Measurements from ENCODE around the gene EFCAB13. TPM values are rescaled to one million over a fixed set of nuclear protein-coding genes. Genes with fewer than 3 reads are reported as not detected.

Gene EFCAB13
- total RNA-seq, 6 experiments from 2014 or later: 0.68 to 7.2 (median 3.2) TPM

DNA sequence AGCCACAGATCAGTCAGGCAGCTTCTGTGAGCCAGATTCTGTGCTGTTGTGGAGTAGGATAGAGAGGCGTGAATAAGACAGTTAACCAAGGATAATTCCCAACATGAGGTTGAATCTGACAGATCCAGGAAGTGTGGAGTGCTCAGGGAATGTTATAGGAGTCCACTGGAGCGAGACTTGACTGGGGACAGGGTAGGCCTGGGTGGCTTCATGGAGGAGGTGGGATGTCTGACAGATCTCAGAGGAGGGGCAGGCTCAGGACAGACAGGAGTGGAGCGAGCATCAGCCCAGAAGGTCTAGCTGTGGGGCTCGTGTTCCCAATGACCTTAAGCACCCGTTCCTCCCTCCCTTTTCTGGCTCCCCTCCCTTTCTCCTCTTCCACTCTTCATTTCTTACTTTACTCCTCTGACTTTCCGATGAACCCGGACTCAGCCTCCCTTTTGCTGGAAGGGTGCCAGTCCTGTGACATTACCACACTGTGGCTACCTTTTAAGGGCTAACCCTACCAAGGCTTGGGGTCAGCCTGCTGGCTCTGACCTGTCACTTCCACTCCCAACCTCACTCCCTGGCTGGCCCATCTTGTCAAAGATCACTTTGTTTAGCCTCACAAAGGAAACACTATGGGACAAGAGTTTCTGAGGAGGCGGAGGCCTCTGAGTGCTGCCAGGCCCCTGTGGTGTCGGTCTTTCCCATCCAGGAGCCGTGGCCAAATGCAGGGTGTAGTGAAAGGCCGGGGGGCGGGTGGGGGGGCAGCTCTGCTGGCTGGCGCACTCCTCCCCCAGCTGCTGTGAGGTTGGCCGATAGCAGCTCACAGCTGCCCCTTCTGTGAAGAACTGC lies 28.5 kb upstream of the EFCAB13 start:
- ATAC-seq (no peak), DNase-seq (no peak)
- no peak for TF ChIP-seq CTCF (IDR thresholded peaks at IDR 0.05)
- TF ChIP-seq POLR2A (IDR thresholded peaks at IDR 0.05): no peak
- Histone ChIP-seq H3K27me3 (no peaks in the 10 kb centered on the region), H3K27ac (no peak overlapping the region), H3K4me3 (no peak overlapping the region), H3K4me1 (peaks cover 0 to 36% (median 8%) of the 10 kb centered on the region in 4 donors), H3K36me3 (no peaks in the 10 kb centered on the region), H3K9me3 (no peaks in the 10 kb centered on the region)
- 75% methylated on average over 5 of the region's 14 CpGs for WGBS (ENCODE audit: insufficient coverage, low coverage, low lambda C conversion rate, missing lambda C conversion rate)
- intact Hi-C loops (cut with DNase I): no loop called here

GRCh38 chr17:47295874-47296255 lies 27.9 kb upstream of the EFCAB13 start:
- TF ChIP-seq POLR2A (IDR thresholded peaks at IDR 0.05) (no peak), CTCF (IDR thresholded peaks at IDR 0.05) (no peak)
- H3K27ac ChIP-seq: no peak overlapping the region
- no peaks in the 10 kb centered on the region for H3K27me3 ChIP-seq
- intact Hi-C loops (cut with DNase I): no loop called here
- no peak overlapping the region for H3K4me3 ChIP-seq
- H3K4me1 ChIP-seq: peaks cover 0 to 32% (median 6%) of the 10 kb centered on the region in 4 donors
- ATAC-seq: no peak
- H3K36me3 ChIP-seq: no peaks in the 10 kb centered on the region
- no peaks in the 10 kb centered on the region for H3K9me3 ChIP-seq
- 75% methylated on average over 2 of the region's 6 CpGs for WGBS (ENCODE audit: insufficient coverage, low coverage, low lambda C conversion rate, missing lambda C conversion rate)
- DNase-seq: no peak

GRCh38 chr17:47297661-47298400 lies 25.9 kb upstream of the EFCAB13 start:
- TF ChIP-seq CTCF (IDR thresholded peaks at IDR 0.05) (no peak), POLR2A (IDR thresholded peaks at IDR 0.05) (no peak)
- Histone ChIP-seq H3K27me3 (no peaks in the 10 kb centered on the region), H3K4me3 (no peak overlapping the region), H3K4me1 (peaks cover 0 to 20% (median 0%) of the 10 kb centered on the region in 4 donors), H3K27ac (no peak overlapping the region), H3K36me3 (no peaks in the 10 kb centered on the region), H3K9me3 (no peaks in the 10 kb centered on the region)
- ATAC-seq (peak in 1 of 4 donors; percentile 28), DNase-seq (no peak)
- intact Hi-C loops (cut with DNase I): no loop called here
- WGBS (ENCODE audit: insufficient coverage, low coverage, low lambda C conversion rate, missing lambda C conversion rate): 95% methylated on average over 3 of the region's 4 CpGs

GRCh38 chr17:47298712-47299111 lies 25.0 kb upstream of the EFCAB13 start:
- Histone ChIP-seq H3K4me1 (peaks cover 0 to 20% (median 0%) of the 10 kb centered on the region in 4 donors), H3K4me3 (no peak overlapping the region), H3K36me3 (no peaks in the 10 kb centered on the region), H3K27me3 (no peaks in the 10 kb centered on the region), H3K9me3 (no peaks in the 10 kb centered on the region), H3K27ac (no peak overlapping the region)
- no peak for ATAC-seq
- intact Hi-C loops (cut with DNase I): no loop called here
- no peak for TF ChIP-seq CTCF (IDR thresholded peaks at IDR 0.05)
- no peak for TF ChIP-seq POLR2A (IDR thresholded peaks at IDR 0.05)
- no peak for DNase-seq
- WGBS (ENCODE audit: insufficient coverage, low coverage, low lambda C conversion rate, missing lambda C conversion rate): 91% methylated on average over 4 of the region's 6 CpGs

Data from right lobe of liver (tissue), 6 donors.